Measurements from ENCODE around the gene RAB34.

RAB34 gene

GRCh38 chr17:28725660-28726225, 8.1 kb upstream of the RAB34 start (continued):
- TF ChIP-seq ZNF398 (tag by site-specific recombination; IDR thresholded peaks at IDR 0.05): peak; percentile 28; the same call in 1 of the 2 replicates
- peak; percentile 68; the same call in 1 of the 2 replicates for TF ChIP-seq ZNF837 (tag by site-specific recombination; IDR thresholded peaks at IDR 0.05)
- no peak for TF ChIP-seq RBAK (tag by site-specific recombination; IDR thresholded peaks at IDR 0.05)
- TF ChIP-seq ZNF777 (tag by site-specific recombination; IDR thresholded peaks at IDR 0.05; ENCODE audit: borderline replicate concordance): no peak
- TF ChIP-seq OSR2 (tag by site-specific recombination; IDR thresholded peaks at IDR 0.05): peak; percentile 51
- TF ChIP-seq ZNF513 (tag by site-specific recombination; IDR thresholded peaks at IDR 0.05): no peak
- TF ChIP-seq ZFP37 (tag by site-specific recombination; IDR thresholded peaks at IDR 0.05): peak; percentile 7; the same call in 1 of the 2 replicates
- TF ChIP-seq GLIS1 (tag by site-specific recombination; IDR thresholded peaks at IDR 0.05): peak; percentile 86
- peak; percentile 87 for TF ChIP-seq ZBTB20 (tag by site-specific recombination; IDR thresholded peaks at IDR 0.05)
- peak; percentile 95 for TF ChIP-seq ZNF600 (tag by site-specific recombination; IDR thresholded peaks at IDR 0.05)
- TF ChIP-seq ZNF324 (tag by site-specific recombination; IDR thresholded peaks at IDR 0.05): no peak
- 0 out of 2 replicates have a peak, but pooled peaks have one; percentile 22 for TF ChIP-seq HOXD13 (CRISPR knock-in tag; IDR thresholded peaks at IDR 0.05; ENCODE audit: borderline replicate concordance)
- TF ChIP-seq ZNF221 (tag by site-specific recombination; IDR thresholded peaks at IDR 0.05; ENCODE audit: borderline replicate concordance): no peak
- peak; percentile 88 for TF ChIP-seq ZNF341 (tag by site-specific recombination; IDR thresholded peaks at IDR 0.05; ENCODE audit: low read depth)
- TF ChIP-seq ZNF639 (tag by site-specific recombination; IDR thresholded peaks at IDR 0.05): 0 out of 2 replicates have a peak, but pooled peaks have one; percentile 7

GRCh38 chr17:28725166-28725659, 7.5 kb upstream of the RAB34 start:
- Histone ChIP-seq H3K36me3 (ENCODE audit: control insufficient read depth in 2 of 2, insufficient read depth in 1 of 2, low read length in 2 of 2) (peaks cover 26 to 51% of the 10 kb centered on the region in 2 experiments), H3K27ac (ENCODE audit: extremely low read depth, low read depth, low read length) (peak overlapping the region; percentile 99), H3K4me1 (ENCODE audit: control insufficient read depth, insufficient read depth, low read length) (peaks cover 9% of the 10 kb centered on the region; the same call in 1 of the 2 replicates), H3K9me3 (ENCODE audit: control insufficient read depth, insufficient read depth, low read depth, low read length) (no peaks in the 10 kb centered on the region), H3K4me3 (ENCODE audit: low read depth, low read length) (peak overlapping the region; percentile 55)
- CTCF ChIA-PET: interaction anchor here (0.6 to 13.6 kb wide), 14 partner anchors 12 to 393 kb away, joined by 3 to 445 read pairs (median 3); partner anchors contain the start of genes PROCA1 and TRAF4
- POLR2A ChIA-PET: interaction anchor here (0.6 to 6.7 kb wide), 24 partner anchors 10 to 359 kb away, joined by 3 to 448 read pairs (median 5); partner anchors contain the start of genes BLTP2, DHRS13, ERAL1 and FAM222B
- 0 out of 2 replicates have a peak, but pooled peaks have one; percentile 20 for TF ChIP-seq ZNF837 (tag by site-specific recombination; IDR thresholded peaks at IDR 0.05)
- peak; percentile 11; the same call in 1 of the 2 replicates for TF ChIP-seq ZSCAN23 (tag by site-specific recombination; IDR thresholded peaks at IDR 0.05)
- peak; percentile 67 for TF ChIP-seq ZSCAN30 (tag by site-specific recombination; IDR thresholded peaks at IDR 0.05)
- TF ChIP-seq KLF17 (tag by site-specific recombination; IDR thresholded peaks at IDR 0.05): peak; percentile 13
- no peak for TF ChIP-seq ZNF37A (tag by site-specific recombination; IDR thresholded peaks at IDR 0.05)
- TF ChIP-seq ZXDB (tag by site-specific recombination; IDR thresholded peaks at IDR 0.05): no peak
- peak; percentile 100 for TF ChIP-seq BCL11A (tag by site-specific recombination; IDR thresholded peaks at IDR 0.05; ENCODE audit: low read depth)
- no peak for TF ChIP-seq ZNF521 (tag by site-specific recombination; IDR thresholded peaks at IDR 0.05)
- peak; percentile 2; the same call in 1 of the 2 replicates for TF ChIP-seq ZNF146 (tag by site-specific recombination; IDR thresholded peaks at IDR 0.05)
- TF ChIP-seq ZFP69B (tag by site-specific recombination; IDR thresholded peaks at IDR 0.05): peak; percentile 13; the same call in 1 of the 2 replicates
- peak; percentile 33 for TF ChIP-seq ZNF843 (tag by site-specific recombination; IDR thresholded peaks at IDR 0.05)
- TF ChIP-seq ZNF623 (tag by site-specific recombination; IDR thresholded peaks at IDR 0.05): peak; percentile 2; the same call in 1 of the 2 replicates
- TF ChIP-seq ZNF677 (tag by site-specific recombination; IDR thresholded peaks at IDR 0.05): no peak
- peak; percentile 23; the same call in 1 of the 2 replicates for TF ChIP-seq ZNF18 (tag by site-specific recombination; IDR thresholded peaks at IDR 0.05)
- TF ChIP-seq SP2 (tag by site-specific recombination; IDR thresholded peaks at IDR 0.05): peak; percentile 34; the same call in 1 of the 2 replicates
- no peak; the same call in 1 of the 2 replicates for TF ChIP-seq ZNF184 (tag by site-specific recombination; IDR thresholded peaks at IDR 0.05)

Data from HEK293 (cell line).